Uterus (tissue), 2 donors: ENCODE measurements around the gene MAGI2.

Source experiments
- CTCF ChIP-seq, 4 experiments: fragments of 200-600 bp in 2 of 4; fragments of 450-650 bp in 2 of 4; sonication (generic) in 2 of 4; IDR thresholded peaks; one replicate each; pipeline ENCODE4 v1.5.1; 2016 to 2019; ENCODE audit warnings: antibody characterized with exemption in 4 of 4, mild to moderate bottlenecking in 2 of 4, moderate library complexity in 1 of 4
- POLR2A ChIP-seq, 2 donors: fragments of 450-650 bp; IDR thresholded peaks; one replicate each; pipeline ENCODE4 v1.6.1; 2016; ENCODE audit warnings: antibody characterized with exemption in 2 of 2, mild to moderate bottlenecking in 1 of 2, moderate library complexity in 1 of 2

- TF ChIP-seq POLR2A (IDR thresholded peaks at IDR 0.05) (no peak), CTCF (IDR thresholded peaks at IDR 0.05) (no peak)
These were observed 335.3 kb downstream of the MAGI2 start for GRCh38 chr7:79118143-79118542.
